Measurements from ENCODE around the gene SLFN13.
"Not testable (repeated sequence)": the region's sequence is repeated elsewhere in the genome, so short reads cannot be mapped to it uniquely, and the experiment has no call there.

The SLFN13 gene

GRCh38 chr17:35467824-35468223, 19.3 kb upstream of the SLFN13 start:
- Histone ChIP-seq H3K9ac (ENCODE audit: low read length) (no peak overlapping the region), H3K4me3 (ENCODE audit: low read length) (no peak overlapping the region), H3K27me3 (replicated peaks; ENCODE audit: control insufficient read depth, insufficient read depth, low read length) (peaks cover 18% of the 10 kb centered on the region), H3K36me3 (ENCODE audit: control insufficient read depth, insufficient read depth, low read length, severe bottlenecking) (no peaks in the 10 kb centered on the region), H3K9me3 (ENCODE audit: control insufficient read depth, low read length) (no peaks in the 10 kb centered on the region), H3K4me1 (ENCODE audit: control insufficient read depth, insufficient read depth, low read length) (no peaks in the 10 kb centered on the region)
- no peak for DNase-seq (ENCODE audit: low read depth)

DNA sequence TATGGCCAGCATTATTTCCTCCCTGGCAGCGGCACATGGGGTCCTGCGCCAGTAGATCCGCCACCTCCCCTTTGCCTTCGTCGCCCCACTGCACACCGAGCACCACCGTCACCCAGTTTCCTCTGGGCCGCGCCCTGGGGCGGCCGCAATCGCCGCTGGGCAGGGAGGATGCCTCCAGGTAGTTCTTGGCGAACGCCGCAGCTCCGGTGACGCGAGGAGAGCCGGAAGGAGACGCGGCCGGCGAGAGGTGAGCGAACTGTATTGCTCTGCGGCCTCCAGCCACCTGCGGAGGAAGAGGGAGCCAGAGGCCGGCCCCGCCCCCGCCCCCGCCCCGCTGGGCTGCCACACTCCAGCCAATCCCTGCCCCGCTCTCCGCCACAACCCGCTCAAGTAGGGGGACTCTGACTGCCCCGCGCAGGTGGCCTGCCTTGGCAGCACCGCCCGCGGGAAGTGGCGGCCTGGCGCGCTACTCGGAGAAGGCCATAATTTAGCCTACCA, 11.8 kb upstream of the SLFN13 start:
- peaks cover 41% of the 10 kb centered on the region for H3K27me3 ChIP-seq (replicated peaks; ENCODE audit: control insufficient read depth, insufficient read depth, low read length)
- H3K9ac ChIP-seq (ENCODE audit: low read length), result no peak overlapping the region
- DNase-seq (ENCODE audit: low read depth), result no peak
- H3K4me1 ChIP-seq (ENCODE audit: control insufficient read depth, insufficient read depth, low read length), result no peaks in the 10 kb centered on the region
- no peak overlapping the region for H3K4me3 ChIP-seq (ENCODE audit: low read length)
- H3K9me3 ChIP-seq (ENCODE audit: control insufficient read depth, low read length), result peaks cover 5% of the 10 kb centered on the region
- H3K36me3 ChIP-seq (ENCODE audit: control insufficient read depth, insufficient read depth, low read length, severe bottlenecking), result no peaks in the 10 kb centered on the region

DNA sequence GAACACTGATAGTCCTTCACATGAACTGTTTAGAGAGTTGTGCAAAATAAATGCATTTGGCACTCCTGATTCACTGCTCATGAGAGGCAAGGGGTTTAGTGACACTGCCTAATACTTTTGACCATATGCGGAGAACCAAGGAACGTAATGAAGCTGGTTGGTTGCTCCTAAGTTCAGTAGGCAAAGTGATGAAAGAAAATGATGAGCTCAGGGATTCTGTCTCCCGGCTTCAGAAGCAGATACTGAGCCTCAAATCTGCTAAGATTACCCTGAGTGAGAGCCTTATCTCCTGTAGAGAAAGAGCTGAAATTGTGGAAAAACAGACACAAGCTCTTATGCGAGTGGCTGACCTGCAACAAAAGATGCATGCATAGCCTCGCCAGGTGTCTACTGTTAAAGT, 5.5 kb upstream of the SLFN13 start:
- H3K9me3 ChIP-seq (ENCODE audit: control insufficient read depth, low read length), result peaks cover 13% of the 10 kb centered on the region
- DNase-seq (ENCODE audit: low read depth); H3K9ac ChIP-seq (ENCODE audit: low read length); H3K4me1 ChIP-seq (ENCODE audit: control insufficient read depth, insufficient read depth, low read length); H3K36me3 ChIP-seq (ENCODE audit: control insufficient read depth, insufficient read depth, low read length, severe bottlenecking); H3K4me3 ChIP-seq (ENCODE audit: low read length): not testable (repeated sequence)
- peaks cover 34% of the 10 kb centered on the region for H3K27me3 ChIP-seq (replicated peaks; ENCODE audit: control insufficient read depth, insufficient read depth, low read length)

DNA sequence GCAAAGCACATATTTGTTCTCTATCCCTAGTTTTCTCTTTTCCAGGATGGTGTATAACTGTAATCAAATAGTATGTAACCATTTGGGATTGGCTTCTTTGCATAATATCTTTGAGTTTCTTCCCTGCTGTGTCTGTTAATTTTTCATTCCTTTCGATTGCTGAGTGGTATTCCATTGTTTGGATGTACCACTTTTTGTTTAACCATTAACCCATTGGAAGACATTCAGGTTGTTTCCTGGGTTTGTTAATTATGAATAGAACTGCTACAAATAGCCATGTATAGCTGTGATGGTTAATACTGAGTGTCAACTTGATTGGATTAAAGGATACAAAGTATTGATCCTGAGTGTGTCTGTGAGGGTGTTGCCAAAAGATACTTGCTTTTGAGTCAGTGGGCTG, 4.6 kb upstream of the SLFN13 start:
- no peak for DNase-seq (ENCODE audit: low read depth)
- no peak overlapping the region for H3K9ac ChIP-seq (ENCODE audit: low read length)
- peaks cover 13% of the 10 kb centered on the region for H3K4me1 ChIP-seq (ENCODE audit: control insufficient read depth, insufficient read depth, low read length)
- H3K4me3 ChIP-seq (ENCODE audit: low read length), result no peak overlapping the region
- H3K36me3 ChIP-seq (ENCODE audit: control insufficient read depth, insufficient read depth, low read length, severe bottlenecking), result no peaks in the 10 kb centered on the region
- H3K9me3 ChIP-seq (ENCODE audit: control insufficient read depth, low read length), result peaks cover 13% of the 10 kb centered on the region
- H3K27me3 ChIP-seq (replicated peaks; ENCODE audit: control insufficient read depth, insufficient read depth, low read length), result peaks cover 35% of the 10 kb centered on the region

- H3K4me1 ChIP-seq (ENCODE audit: control insufficient read depth, insufficient read depth, low read length), result peaks cover 13% of the 10 kb centered on the region
- H3K9ac ChIP-seq (ENCODE audit: low read length), result no peak overlapping the region
- H3K4me3 ChIP-seq (ENCODE audit: low read length), result peak overlapping the region; percentile 70
- peaks cover 6% of the 10 kb centered on the region for H3K9me3 ChIP-seq (ENCODE audit: control insufficient read depth, low read length)
- DNase-seq (ENCODE audit: low read depth), result no peak
- peaks cover 34% of the 10 kb centered on the region for H3K27me3 ChIP-seq (replicated peaks; ENCODE audit: control insufficient read depth, insufficient read depth, low read length)
- no peaks in the 10 kb centered on the region for H3K36me3 ChIP-seq (ENCODE audit: control insufficient read depth, insufficient read depth, low read length, severe bottlenecking)
These were observed 885 bp upstream of the SLFN13 start for GRCh38 chr17:35449371-35449931.

- H3K4me1 ChIP-seq (ENCODE audit: control insufficient read depth, insufficient read depth, low read length), result peaks cover 13% of the 10 kb centered on the region
- no peaks in the 10 kb centered on the region for H3K9me3 ChIP-seq (ENCODE audit: control insufficient read depth, low read length)
- H3K36me3 ChIP-seq (ENCODE audit: control insufficient read depth, insufficient read depth, low read length, severe bottlenecking), result no peaks in the 10 kb centered on the region
- H3K27me3 ChIP-seq (replicated peaks; ENCODE audit: control insufficient read depth, insufficient read depth, low read length), result peaks cover 32% of the 10 kb centered on the region
- no peak for DNase-seq (ENCODE audit: low read depth)
- H3K4me3 ChIP-seq (ENCODE audit: low read length), result peak overlapping the region; percentile 83
- H3K9ac ChIP-seq (ENCODE audit: low read length), result no peak overlapping the region
These were observed 297 bp upstream of the SLFN13 start for GRCh38 chr17:35448899-35449227.

GRCh38 chr17:35447499-35447898, 1.1 kb downstream of the SLFN13 start:
- Histone ChIP-seq H3K27me3 (replicated peaks; ENCODE audit: control insufficient read depth, insufficient read depth, low read length) (peaks cover 31% of the 10 kb centered on the region), H3K9me3 (ENCODE audit: control insufficient read depth, low read length) (no peaks in the 10 kb centered on the region), H3K4me3 (ENCODE audit: low read length) (no peak overlapping the region), H3K4me1 (ENCODE audit: control insufficient read depth, insufficient read depth, low read length) (peaks cover 13% of the 10 kb centered on the region), H3K9ac (ENCODE audit: low read length) (no peak overlapping the region), H3K36me3 (ENCODE audit: control insufficient read depth, insufficient read depth, low read length, severe bottlenecking) (no peaks in the 10 kb centered on the region)
- no peak for DNase-seq (ENCODE audit: low read depth)

- Histone ChIP-seq H3K9me3 (ENCODE audit: control insufficient read depth, low read length) (no peaks in the 10 kb centered on the region), H3K4me3 (ENCODE audit: low read length) (no peak overlapping the region), H3K9ac (ENCODE audit: low read length) (no peak overlapping the region), H3K4me1 (ENCODE audit: control insufficient read depth, insufficient read depth, low read length) (peaks cover 19% of the 10 kb centered on the region), H3K36me3 (ENCODE audit: control insufficient read depth, insufficient read depth, low read length, severe bottlenecking) (no peaks in the 10 kb centered on the region), H3K27me3 (replicated peaks; ENCODE audit: control insufficient read depth, insufficient read depth, low read length) (no peaks in the 10 kb centered on the region)
- DNase-seq (ENCODE audit: low read depth), result no peak
These were observed 10.1 kb downstream of the SLFN13 start for GRCh38 chr17:35438433-35438832.

- H3K9ac ChIP-seq (ENCODE audit: low read length), result peak overlapping the region; percentile 97
- H3K9me3 ChIP-seq (ENCODE audit: control insufficient read depth, low read length), result no peaks in the 10 kb centered on the region
- peak; percentile 96 for DNase-seq (ENCODE audit: low read depth)
- no peaks in the 10 kb centered on the region for H3K27me3 ChIP-seq (replicated peaks; ENCODE audit: control insufficient read depth, insufficient read depth, low read length)
- H3K4me3 ChIP-seq (ENCODE audit: low read length), result peak overlapping the region; percentile 92
- no peaks in the 10 kb centered on the region for H3K36me3 ChIP-seq (ENCODE audit: control insufficient read depth, insufficient read depth, low read length, severe bottlenecking)
- peaks cover 28% of the 10 kb centered on the region for H3K4me1 ChIP-seq (ENCODE audit: control insufficient read depth, insufficient read depth, low read length)
These were observed 15.3 kb downstream of the SLFN13 start for GRCh38 chr17:35433075-35433894.

DNA sequence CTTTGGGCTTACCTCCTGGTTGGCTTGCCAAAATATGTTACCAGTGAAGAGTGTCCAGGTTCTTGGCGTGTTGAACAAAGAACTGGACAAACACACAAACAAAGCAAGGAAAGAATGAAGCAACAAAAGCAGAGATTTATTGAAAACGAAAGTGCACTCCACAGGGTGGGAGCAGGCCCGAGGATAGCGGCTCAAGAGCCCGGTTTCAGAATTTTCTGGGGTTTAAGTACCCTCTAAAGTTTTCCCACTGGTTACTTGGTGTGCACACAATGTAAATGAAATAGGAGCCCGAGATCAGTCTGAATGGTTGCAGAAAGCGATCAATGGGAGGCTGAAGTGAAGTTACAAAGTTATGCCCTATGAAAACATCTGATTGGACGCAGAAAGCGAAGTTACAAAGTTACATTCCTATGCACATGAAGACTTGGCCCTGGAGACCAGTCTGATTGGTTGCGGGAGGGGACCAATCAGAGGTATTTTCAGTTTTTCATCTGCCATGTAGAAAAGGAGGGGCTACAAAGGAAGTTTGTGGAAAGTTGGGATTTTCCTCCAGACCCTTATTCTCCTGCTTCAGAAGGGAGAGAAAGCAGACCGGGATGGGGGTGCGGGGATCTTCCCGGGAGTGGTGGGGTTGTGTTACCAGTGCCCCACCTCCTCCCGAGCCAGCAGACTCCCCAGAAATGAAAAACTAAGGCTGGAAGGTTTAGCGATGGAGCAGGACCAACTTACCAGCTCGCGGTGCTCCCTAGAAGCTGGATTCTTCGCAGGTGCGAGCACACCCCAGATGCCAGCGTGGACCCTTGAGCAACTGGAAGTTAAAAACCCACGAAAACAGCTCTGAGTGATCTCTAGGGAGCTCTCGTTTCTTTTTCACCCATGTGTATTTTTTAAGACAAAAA, 16.1 kb downstream of the SLFN13 start, which contains the start of gene SLFN12:
SLFN12 (minus strand) TSS at position 325 of the 899 bp plus-strand sequence. CDS start 9,472 bp downstream, outside the sequence.
- Histone ChIP-seq H3K9me3 (ENCODE audit: control insufficient read depth, low read length) (no peaks in the 10 kb centered on the region), H3K9ac (ENCODE audit: low read length) (peak within 1 kb of the TSS; percentile 97), H3K4me1 (ENCODE audit: control insufficient read depth, insufficient read depth, low read length) (peaks cover 28% of the 10 kb centered on the region), H3K27me3 (replicated peaks; ENCODE audit: control insufficient read depth, insufficient read depth, low read length) (no peaks in the 10 kb centered on the region), H3K36me3 (ENCODE audit: control insufficient read depth, insufficient read depth, low read length, severe bottlenecking) (no peaks in the 10 kb centered on the region), H3K4me3 (ENCODE audit: low read length) (peak within 1 kb of the TSS; percentile 92)
- peak; percentile 97 for DNase-seq (ENCODE audit: low read depth)

DNA sequence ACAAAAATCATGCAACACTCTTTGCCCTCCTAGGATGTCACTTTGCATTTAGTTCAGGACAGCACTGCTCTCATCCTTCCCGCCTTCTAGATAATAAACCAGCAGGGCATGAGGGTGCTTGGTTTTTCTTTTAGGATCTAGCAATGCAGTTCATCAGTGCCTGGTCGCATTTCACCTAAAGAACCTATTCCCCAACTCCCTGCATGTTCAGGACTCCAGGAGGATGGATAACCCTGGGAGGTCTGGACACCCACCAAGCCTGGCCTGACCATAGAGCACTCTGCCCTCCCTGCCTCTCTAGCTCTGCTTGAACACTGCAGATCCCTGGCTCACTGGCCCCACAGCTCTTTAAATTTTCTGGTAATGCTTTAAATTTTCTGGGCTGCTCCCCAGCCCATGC, 18.9 kb downstream of the SLFN13 start:
- H3K4me1 ChIP-seq (ENCODE audit: control insufficient read depth, insufficient read depth, low read length), result peaks cover 26% of the 10 kb centered on the region
- no peak for DNase-seq (ENCODE audit: low read depth)
- no peak overlapping the region for H3K9ac ChIP-seq (ENCODE audit: low read length)
- no peaks in the 10 kb centered on the region for H3K36me3 ChIP-seq (ENCODE audit: control insufficient read depth, insufficient read depth, low read length, severe bottlenecking)
- H3K9me3 ChIP-seq (ENCODE audit: control insufficient read depth, low read length), result no peaks in the 10 kb centered on the region
- no peak overlapping the region for H3K4me3 ChIP-seq (ENCODE audit: low read length)
- H3K27me3 ChIP-seq (replicated peaks; ENCODE audit: control insufficient read depth, insufficient read depth, low read length), result no peaks in the 10 kb centered on the region
